Measurements from ENCODE around the gene PTPRN2. TPM values are rescaled to one million over a fixed set of nuclear protein-coding genes. Genes with fewer than 3 reads are reported as not detected.

PTPRN2 gene
- total RNA-seq, 1 donor from 2014 or later, result 0.41 TPM

DNA sequence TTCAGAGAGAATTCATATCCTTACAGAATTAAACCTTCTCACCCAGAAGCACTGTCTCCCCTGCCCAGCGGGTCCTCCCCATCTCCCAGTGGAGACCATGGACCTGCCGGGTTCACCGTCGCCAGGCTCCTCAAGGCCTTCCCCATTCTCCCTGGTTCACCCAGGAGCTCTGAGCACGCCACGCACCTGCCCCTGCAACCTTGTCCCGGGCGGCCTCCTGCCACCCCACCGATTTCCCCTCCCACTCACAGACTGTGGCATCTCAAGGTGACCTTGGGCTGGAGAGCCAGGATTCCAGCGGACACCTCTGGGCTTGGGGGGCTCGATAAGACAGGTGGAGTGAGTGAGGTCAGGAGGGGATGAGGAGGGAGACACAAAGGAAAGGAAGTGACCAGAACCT lies 135.3 kb downstream of the PTPRN2 start:
- Mint-ChIP-seq H3K4me1 (ENCODE audit: low read depth) (no peaks in the 10 kb centered on the region), H3K27me3 (ENCODE audit: insufficient read depth) (no peaks in the 10 kb centered on the region), H3K4me3 (no peak overlapping the region), H3K9me3 (peaks cover 14% of the 10 kb centered on the region), H3K27ac (no peak overlapping the region), H3K36me3 (ENCODE audit: low read depth) (no peaks in the 10 kb centered on the region)
- DNase-seq (ENCODE audit: low spot score), result no peak
- intact Hi-C loops (cut with micrococcal nuclease), result no loop called here

DNA sequence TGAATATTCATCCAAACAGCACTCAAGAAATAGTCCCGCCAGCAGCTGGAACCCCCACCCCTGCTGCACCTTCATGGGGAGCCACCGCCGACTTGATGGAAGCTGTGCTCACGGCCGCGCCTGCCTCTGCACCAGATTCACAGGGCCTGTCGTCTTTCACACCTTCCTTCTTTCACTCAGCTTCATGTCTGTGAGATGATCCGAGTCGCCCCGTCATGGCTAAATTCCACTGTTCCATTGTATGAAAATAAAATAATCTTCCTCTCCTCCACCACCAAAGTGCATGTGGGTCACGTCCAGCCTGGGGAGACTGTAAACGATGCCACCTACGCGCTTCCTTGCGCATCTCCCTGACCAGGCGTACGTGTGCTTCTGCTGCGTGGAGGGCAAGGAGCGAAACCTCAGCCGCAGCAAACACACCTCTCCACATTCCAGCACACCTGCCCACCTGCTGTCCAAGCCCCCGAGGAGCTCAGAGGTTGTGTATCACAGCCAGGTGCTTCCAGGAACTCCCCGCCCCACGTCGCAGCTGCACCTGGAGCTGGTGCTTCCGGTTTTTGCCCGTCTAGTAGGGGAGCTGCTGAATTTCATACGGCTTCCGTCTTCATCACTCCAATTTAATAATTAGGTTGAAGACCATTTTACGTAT lies 137.0 kb downstream of the PTPRN2 start:
- no peak for DNase-seq (ENCODE audit: low spot score)
- Mint-ChIP-seq H3K27ac (no peak overlapping the region), H3K4me3 (no peak overlapping the region), H3K4me1 (ENCODE audit: low read depth) (no peaks in the 10 kb centered on the region), H3K27me3 (ENCODE audit: insufficient read depth) (no peaks in the 10 kb centered on the region), H3K9me3 (peaks cover 8% of the 10 kb centered on the region), H3K36me3 (ENCODE audit: low read depth) (no peaks in the 10 kb centered on the region)
- intact Hi-C loops (cut with micrococcal nuclease), result no loop called here

GRCh38 chr7:158449942-158450341 lies 137.7 kb downstream of the PTPRN2 start:
- Mint-ChIP-seq H3K4me1 (ENCODE audit: low read depth) (no peaks in the 10 kb centered on the region), H3K27ac (no peak overlapping the region), H3K36me3 (ENCODE audit: low read depth) (no peaks in the 10 kb centered on the region), H3K9me3 (peaks cover 7% of the 10 kb centered on the region), H3K4me3 (no peak overlapping the region), H3K27me3 (ENCODE audit: insufficient read depth) (no peaks in the 10 kb centered on the region)
- intact Hi-C loops (cut with micrococcal nuclease), result no loop called here
- DNase-seq (ENCODE audit: low spot score), result no peak

- no peak overlapping the region for H3K4me3 Mint-ChIP-seq
- no peak for DNase-seq (ENCODE audit: low spot score)
- intact Hi-C loops (cut with micrococcal nuclease), result no loop called here
- H3K36me3 Mint-ChIP-seq (ENCODE audit: low read depth), result no peaks in the 10 kb centered on the region
- no peaks in the 10 kb centered on the region for H3K4me1 Mint-ChIP-seq (ENCODE audit: low read depth)
- H3K27me3 Mint-ChIP-seq (ENCODE audit: insufficient read depth), result no peaks in the 10 kb centered on the region
- H3K27ac Mint-ChIP-seq, result no peak overlapping the region
- no peaks in the 10 kb centered on the region for H3K9me3 Mint-ChIP-seq
Measured at GRCh38 chr7:158449266-158449665, 138.4 kb downstream of the PTPRN2 start.

DNA sequence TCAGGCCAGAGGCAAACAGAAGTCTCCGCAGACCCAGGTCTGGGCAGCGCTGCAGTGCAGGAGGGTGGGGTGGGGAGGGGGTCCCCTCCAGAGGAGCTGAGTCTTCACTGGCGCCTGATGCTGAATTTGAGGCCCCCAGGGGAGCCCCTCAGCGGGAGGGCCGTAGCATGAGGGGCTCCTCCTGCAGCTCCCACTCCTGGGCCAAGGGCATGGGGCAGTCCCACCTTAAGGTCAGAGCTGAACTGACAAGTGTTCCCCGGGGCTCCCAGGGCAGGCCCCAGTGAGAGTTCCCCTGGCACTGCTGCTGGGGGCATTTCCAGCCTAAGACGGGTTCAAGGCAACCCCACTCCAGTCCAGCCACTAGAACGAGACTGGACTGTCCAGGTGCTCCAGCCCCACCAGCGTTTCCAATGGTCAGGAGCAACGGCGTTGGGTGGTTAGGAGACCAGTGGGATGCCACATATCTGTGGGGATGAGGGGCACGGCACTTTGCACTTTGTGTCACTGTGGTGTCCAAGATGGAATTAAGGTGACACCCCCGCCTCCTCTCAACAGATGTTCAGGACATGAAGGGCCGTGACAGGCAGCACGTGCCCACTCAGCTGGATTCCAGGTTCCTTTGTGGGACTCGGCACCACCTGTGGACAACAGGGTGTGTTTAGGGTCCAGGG lies 139.1 kb downstream of the PTPRN2 start:
- Mint-ChIP-seq H3K4me3 (no peak overlapping the region), H3K27me3 (ENCODE audit: insufficient read depth) (no peaks in the 10 kb centered on the region)

GRCh38 chr7:158447506-158448171 lies 140.0 kb downstream of the PTPRN2 start:
- H3K36me3 Mint-ChIP-seq (ENCODE audit: low read depth), result no peaks in the 10 kb centered on the region
- no peaks in the 10 kb centered on the region for H3K4me1 Mint-ChIP-seq (ENCODE audit: low read depth)
- H3K27ac Mint-ChIP-seq, result no peak overlapping the region
- H3K9me3 Mint-ChIP-seq, result no peaks in the 10 kb centered on the region
- DNase-seq (ENCODE audit: low spot score), result no peak
- intact Hi-C loops (cut with micrococcal nuclease), result no loop called here
- H3K4me3 Mint-ChIP-seq, result no peak overlapping the region
- no peaks in the 10 kb centered on the region for H3K27me3 Mint-ChIP-seq (ENCODE audit: insufficient read depth)

More for the DNA sequence above, 139.1 kb downstream of the PTPRN2 start:
- H3K36me3 Mint-ChIP-seq (ENCODE audit: low read depth), result no peaks in the 10 kb centered on the region
- no peaks in the 10 kb centered on the region for H3K4me1 Mint-ChIP-seq (ENCODE audit: low read depth)
- H3K27ac Mint-ChIP-seq, result no peak overlapping the region
- no peak for DNase-seq (ENCODE audit: low spot score)
- intact Hi-C loops (cut with micrococcal nuclease), result no loop called here
- no peaks in the 10 kb centered on the region for H3K9me3 Mint-ChIP-seq

DNA sequence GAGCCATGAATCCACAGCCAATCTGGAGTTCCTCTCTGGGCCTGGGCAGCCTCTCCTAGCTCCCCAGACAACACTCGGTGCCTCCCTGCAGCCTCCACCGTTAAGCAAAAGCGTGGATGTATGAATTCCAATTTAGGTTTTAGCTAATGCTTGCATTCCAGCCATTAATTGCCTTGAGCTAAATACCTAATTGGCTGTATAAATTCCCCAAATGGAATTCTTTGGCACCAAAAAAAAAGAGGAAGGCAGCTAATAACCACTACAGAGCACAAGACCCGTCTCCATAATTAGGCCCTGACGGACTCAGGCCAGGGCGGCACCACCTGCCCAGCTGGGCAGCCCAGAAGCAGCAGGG lies 140.5 kb downstream of the PTPRN2 start:
- Mint-ChIP-seq H3K4me1 (ENCODE audit: low read depth) (no peaks in the 10 kb centered on the region), H3K36me3 (ENCODE audit: low read depth) (no peaks in the 10 kb centered on the region), H3K27me3 (ENCODE audit: insufficient read depth) (no peaks in the 10 kb centered on the region), H3K27ac (no peak overlapping the region), H3K9me3 (no peaks in the 10 kb centered on the region), H3K4me3 (no peak overlapping the region)
- DNase-seq (ENCODE audit: low spot score), result no peak
- intact Hi-C loops (cut with micrococcal nuclease), result no loop called here

DNA sequence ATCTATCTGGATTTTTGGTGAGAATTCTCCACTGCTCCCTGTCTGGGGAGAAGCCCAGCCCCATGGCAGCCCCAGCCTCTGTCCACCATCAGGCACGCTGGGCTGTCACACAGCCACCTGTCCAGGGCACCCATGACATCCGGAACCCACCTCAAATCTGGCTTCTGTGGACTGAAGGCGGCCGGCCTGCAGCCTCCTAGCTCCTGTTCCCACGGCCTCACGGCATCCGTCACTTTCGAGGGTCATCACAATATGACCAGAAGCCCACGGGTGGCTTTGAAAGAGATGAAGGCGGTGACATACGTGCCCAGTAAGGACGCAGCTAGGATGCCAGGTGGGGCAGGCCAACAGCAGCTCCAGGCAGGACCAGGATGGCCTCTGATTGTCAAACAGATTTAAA lies 140.9 kb downstream of the PTPRN2 start:
- intact Hi-C loops (cut with micrococcal nuclease), result no loop called here
- no peak overlapping the region for H3K4me3 Mint-ChIP-seq
- H3K27ac Mint-ChIP-seq, result no peak overlapping the region

GRCh38 chr7:158446281-158446680 lies 141.3 kb downstream of the PTPRN2 start:
- no peak overlapping the region for H3K27ac Mint-ChIP-seq
- no peak overlapping the region for H3K4me3 Mint-ChIP-seq
- intact Hi-C loops (cut with micrococcal nuclease), result no loop called here
- DNase-seq (ENCODE audit: low spot score), result no peak
- peaks cover 3% of the 10 kb centered on the region for H3K9me3 Mint-ChIP-seq
- H3K27me3 Mint-ChIP-seq (ENCODE audit: insufficient read depth), result no peaks in the 10 kb centered on the region
- H3K36me3 Mint-ChIP-seq (ENCODE audit: low read depth), result no peaks in the 10 kb centered on the region
- no peaks in the 10 kb centered on the region for H3K4me1 Mint-ChIP-seq (ENCODE audit: low read depth)

More for the DNA sequence above, 140.9 kb downstream of the PTPRN2 start:
- Mint-ChIP-seq H3K9me3 (no peaks in the 10 kb centered on the region), H3K4me1 (ENCODE audit: low read depth) (no peaks in the 10 kb centered on the region), H3K27me3 (ENCODE audit: insufficient read depth) (no peaks in the 10 kb centered on the region), H3K36me3 (ENCODE audit: low read depth) (no peaks in the 10 kb centered on the region)
- DNase-seq (ENCODE audit: low spot score), result no peak

- Mint-ChIP-seq H3K9me3 (peaks cover 9% of the 10 kb centered on the region), H3K27me3 (ENCODE audit: insufficient read depth) (no peaks in the 10 kb centered on the region), H3K36me3 (ENCODE audit: low read depth) (no peaks in the 10 kb centered on the region), H3K4me3 (no peak overlapping the region), H3K4me1 (ENCODE audit: low read depth) (no peaks in the 10 kb centered on the region), H3K27ac (no peak overlapping the region)
- intact Hi-C loops (cut with micrococcal nuclease), result no loop called here
- no peak for DNase-seq (ENCODE audit: low spot score)
Measured at GRCh38 chr7:158445421-158446175, 142.0 kb downstream of the PTPRN2 start.

GRCh38 chr7:158444501-158445420 lies 142.9 kb downstream of the PTPRN2 start:
- no peaks in the 10 kb centered on the region for H3K27me3 Mint-ChIP-seq (ENCODE audit: insufficient read depth)
- no peak overlapping the region for H3K4me3 Mint-ChIP-seq
- no peak overlapping the region for H3K27ac Mint-ChIP-seq
- no peaks in the 10 kb centered on the region for H3K36me3 Mint-ChIP-seq (ENCODE audit: low read depth)
- DNase-seq (ENCODE audit: low spot score), result no peak
- H3K4me1 Mint-ChIP-seq (ENCODE audit: low read depth), result no peaks in the 10 kb centered on the region
- intact Hi-C loops (cut with micrococcal nuclease), result no loop called here
- H3K9me3 Mint-ChIP-seq, result peaks cover 15% of the 10 kb centered on the region

GRCh38 chr7:158443688-158444483 lies 143.7 kb downstream of the PTPRN2 start:
- Mint-ChIP-seq H3K36me3 (ENCODE audit: low read depth) (no peaks in the 10 kb centered on the region), H3K27ac (no peak overlapping the region), H3K27me3 (ENCODE audit: insufficient read depth) (no peaks in the 10 kb centered on the region), H3K4me1 (ENCODE audit: low read depth) (no peaks in the 10 kb centered on the region), H3K9me3 (peaks cover 15% of the 10 kb centered on the region), H3K4me3 (no peak overlapping the region)
- intact Hi-C loops (cut with micrococcal nuclease), result no loop called here
- DNase-seq (ENCODE audit: low spot score), result no peak

Measured in activated T-helper 1 cell treated with anti-CD3 and anti-CD28 coated beads, Interleukin-12 subunit alpha, Interleukin-12 subunit beta, Interleukin-2, Interleukin-4 antibody, amounts not matched to agents 30 ng/mL and 10 ng/mL and 1 ng/mL, durations not matched to agents 14 hours and 24 hours and 36 hours (primary cell).